HG02763 (cell line): ENCODE results near the gene AADAT.
"Not testable (repeated sequence)": the region's sequence is repeated elsewhere in the genome, so short reads cannot be mapped to it uniquely, and the experiment has no call there.

Source experiments
- ATAC-seq: cut with Tn5 transposase; IDR thresholded peaks from one replicate; pipeline ENCODE4 v1.9.1; 2021; ENCODE audit warnings: mild to moderate bottlenecking, moderate library complexity; ENCODE audit not compliant: unreplicated experiment

Gene AADAT

DNA sequence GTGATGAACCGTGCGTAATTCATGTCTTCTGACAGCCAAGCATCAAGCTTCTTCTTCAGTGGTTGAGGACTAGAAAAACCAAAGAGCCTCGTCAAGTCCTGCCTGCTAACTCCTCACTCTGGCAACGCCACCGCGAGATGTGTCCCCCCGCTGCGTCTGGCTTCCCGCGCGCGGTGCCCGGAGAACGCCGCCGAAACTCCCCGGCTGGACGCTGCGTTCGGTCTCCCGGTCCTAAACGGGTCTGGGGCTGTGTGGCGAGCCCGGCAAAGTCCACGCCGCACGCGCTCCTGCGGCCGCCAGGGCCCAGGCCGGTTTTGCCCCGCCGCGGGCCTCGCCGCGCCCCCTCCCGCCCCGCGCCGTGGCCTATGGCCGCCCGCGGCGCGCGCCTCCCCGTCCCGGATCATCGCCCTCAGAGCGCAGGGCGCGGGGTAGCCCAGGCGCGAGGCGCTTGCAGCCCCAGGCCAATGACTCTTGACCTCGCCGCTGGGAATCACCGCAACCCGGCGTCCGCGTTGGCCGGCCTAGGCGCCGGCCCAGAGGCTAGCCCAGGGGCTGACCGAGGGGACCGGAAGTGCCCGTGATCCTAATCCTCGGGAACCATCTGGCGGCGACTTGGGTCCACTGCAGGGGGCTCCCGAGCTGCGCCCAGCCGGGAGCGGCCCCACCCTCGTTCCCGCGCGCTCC lies at the start of gene AADAT:
Gene AADAT, minus strand, starts transcription at position 289 of the 684 bp plus-strand sequence. Its CDS starts 266 bp downstream, at position 23.
- ATAC-seq = peak; percentile 71

DNA sequence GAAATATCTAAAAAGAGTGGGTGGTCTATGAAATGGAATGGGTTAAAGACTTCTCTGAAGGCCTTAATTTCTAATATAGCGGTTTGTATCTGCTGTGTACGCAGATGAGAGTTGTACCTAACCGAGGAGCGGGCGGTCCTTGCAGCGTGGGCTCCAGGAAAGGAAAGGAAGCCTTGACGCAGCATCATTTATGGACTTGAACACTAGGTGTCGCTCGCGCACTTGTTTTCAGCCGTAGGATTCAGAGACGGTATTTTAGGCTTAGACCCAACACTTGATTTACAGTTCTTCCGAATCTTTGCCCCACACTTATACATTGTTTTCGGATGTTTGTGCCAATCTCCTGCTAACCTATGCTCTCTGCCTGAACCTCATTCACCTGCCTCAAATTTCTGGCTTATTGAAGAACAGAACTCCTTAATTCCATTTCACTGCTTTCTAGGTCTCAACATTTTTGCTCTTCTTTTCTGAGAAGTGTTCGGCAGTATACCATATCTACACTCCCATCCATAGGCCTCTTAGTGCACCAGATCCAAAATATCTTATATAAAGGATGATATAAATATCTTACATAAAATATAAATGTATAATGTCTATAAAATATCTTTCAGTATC lies 48.9 kb upstream of the AADAT start:
- ATAC-seq = peak; percentile 94

DNA sequence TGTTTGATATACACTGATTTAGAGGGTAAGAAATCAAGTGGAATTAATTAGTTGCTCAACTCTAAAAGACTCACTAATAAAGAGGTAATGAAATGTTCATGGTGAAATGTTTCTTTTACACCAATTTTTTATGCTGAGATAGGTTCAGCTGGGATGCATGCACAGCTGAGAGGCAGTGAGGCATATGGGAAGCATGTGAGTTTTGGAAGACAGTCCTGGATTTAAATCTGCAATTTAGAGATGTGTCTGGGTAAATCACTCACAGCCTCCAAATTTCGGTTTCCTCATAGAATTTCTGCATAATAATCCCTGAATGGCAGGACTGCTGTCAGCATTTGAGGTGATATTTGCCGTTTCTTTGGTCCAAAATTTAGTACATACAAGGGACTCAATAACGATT lies 48.2 kb upstream of the AADAT start:
- no peak for ATAC-seq

DNA sequence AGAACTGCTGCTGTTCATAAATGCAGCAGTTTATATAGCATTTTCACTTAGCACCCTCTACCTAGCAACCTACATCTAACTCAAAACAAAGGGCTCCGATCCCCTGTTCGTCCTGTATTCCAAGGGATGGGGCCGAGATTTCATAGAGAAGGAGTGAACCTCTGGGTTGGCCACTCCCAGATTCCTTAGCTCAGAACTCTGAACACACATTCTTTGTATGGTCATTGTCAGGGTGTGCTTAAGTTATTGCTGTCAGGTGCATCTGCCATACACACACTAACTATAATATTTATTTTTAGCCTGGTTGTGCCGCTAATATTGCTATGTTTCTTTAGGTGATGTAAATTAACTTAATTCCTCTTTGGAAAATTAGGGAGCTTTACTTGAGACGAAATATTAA lies 47.7 kb upstream of the AADAT start:
- no peak for ATAC-seq

DNA sequence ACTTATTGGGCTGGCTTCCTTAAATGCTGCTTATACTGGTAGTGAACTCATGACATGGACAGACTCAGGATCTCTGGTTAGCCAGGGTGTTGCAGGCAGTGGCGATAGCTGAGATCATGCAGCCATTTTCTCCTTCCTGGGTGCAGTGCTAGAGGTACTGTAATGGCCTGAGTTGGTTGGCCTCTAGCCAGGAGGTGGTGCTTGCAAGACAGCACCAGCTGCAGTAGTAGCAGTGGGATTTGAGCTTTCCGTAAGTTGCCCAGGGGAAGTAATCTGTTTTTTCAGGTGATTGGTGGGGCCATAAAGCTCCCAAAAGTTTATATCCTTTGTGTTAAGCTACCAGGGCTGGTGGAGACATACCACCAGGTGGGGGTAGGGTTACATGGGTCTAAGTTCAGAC lies 45.1 kb upstream of the AADAT start:
- ATAC-seq = no peak

DNA sequence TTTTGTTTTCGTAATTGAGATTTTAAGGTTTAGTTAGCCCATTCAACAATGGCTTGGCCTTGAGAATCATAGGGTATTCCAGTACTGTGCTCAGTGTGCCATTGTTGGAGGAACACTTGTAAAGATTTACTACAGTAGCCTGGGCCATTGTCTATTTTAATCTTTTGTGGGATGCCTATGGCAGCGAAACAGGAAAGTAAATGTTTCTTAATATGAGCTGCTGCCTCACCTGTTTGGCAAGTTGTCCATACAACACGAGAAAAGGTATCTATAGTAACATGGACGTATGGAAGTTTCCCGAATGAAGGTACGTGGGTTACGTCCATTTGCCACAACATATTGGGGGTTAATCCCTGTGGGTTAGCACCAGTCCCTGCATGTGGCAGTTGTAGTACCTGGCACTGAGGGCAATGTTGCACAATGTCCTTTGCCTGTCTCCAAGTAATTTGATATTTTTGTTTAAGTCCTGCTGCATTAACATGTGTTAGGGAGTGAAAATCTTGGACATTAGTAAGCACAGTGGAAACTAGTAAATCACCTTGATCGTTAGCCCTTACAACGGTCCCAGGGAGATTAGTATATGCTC lies 38.6 kb upstream of the AADAT start:
- no peak for ATAC-seq

DNA sequence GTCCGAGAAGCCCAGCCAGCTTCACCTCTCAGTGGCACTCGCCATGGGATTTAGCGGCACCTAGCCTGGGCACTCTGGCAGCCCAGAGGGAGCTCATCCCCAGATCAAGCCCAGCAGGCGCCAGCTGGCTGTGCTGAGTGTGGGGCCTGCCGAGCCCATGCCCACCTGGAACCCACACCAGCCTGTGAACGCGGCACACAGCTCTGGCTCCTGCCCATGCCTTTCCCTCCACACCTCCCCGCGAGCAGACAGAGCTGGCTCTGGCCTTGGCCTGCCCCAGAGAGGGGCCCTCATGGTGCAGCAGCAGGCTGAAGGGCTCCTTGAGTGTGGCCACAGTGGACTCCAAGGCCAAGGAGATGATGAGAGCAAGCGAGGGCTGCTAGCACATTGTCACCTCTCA lies 38.0 kb upstream of the AADAT start:
- no peak for ATAC-seq

DNA sequence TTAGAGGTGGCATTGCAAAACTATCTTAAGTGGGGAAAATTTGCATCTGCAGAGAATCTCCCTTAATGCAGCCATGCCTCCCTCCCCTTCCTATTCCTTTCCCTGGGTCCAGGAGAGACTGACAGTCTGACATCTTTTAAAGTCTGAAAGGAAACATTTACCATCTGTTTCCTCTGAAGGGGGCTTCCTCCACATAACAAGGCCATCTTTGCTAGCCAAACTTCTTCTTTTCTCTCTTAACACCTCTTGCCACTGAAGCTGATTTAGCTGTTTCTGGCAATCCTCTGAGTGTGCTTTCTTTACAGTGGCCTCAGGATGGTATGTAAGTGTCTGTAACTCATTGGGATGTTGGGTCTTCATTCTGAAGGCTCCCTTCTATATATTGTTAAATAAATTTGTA lies 34.6 kb upstream of the AADAT start:
- no peak for ATAC-seq

DNA sequence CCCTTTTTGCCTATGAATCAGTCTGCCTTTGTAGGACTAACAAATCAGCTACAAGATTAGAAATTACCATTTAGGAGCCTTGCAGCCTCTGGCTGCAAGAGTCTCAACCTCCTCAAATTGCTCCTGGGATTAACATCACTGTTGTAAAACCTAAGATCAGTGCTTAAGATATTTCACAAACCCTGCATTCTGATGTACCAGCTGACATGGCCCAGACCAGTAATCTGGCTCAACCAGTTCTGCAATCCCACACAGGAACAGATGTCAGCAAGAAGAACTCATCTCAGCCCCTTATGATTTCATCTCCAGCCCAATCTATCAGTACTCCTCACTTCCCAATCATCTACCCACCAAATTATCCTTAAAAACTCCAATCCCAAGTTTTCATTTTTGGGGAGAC lies 32.5 kb upstream of the AADAT start:
- ATAC-seq = no peak

DNA sequence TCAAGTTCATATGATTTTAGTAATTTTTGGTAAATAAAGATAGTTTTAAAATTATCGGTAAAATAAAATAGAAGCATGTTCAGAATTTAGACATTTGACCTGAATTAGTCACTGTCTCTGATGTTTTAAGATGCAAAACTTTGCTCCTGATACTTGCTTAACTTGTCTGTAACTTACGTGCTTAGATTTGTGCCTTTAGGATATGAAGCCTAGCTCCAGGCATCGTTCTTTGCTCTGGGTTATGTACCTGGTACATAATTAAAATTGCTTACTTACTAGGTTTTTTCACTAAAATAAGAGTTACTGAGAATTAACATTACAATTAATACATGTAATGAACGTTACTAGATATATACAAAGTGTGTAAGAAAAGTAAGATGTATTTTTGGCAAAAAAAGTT lies 24.9 kb upstream of the AADAT start:
- ATAC-seq = no peak

DNA sequence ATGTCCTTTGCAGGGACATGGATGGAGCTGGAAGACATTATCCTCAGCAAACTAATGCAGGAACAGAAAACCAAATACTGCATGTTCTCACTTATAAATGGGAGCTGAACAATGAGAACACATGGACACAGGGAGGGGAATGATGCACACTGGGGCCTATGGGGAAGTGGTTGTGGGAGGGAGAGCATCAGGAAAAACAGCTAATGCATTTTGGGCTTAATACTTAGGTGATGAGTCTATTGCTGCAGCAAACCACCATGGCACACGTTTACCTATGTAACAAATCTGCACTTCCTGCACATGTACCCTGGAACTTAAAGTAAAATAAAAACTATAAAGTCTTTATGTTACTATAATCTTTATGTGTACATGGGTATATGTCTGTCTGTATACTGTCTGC lies 24.4 kb upstream of the AADAT start:
- not testable (repeated sequence) for ATAC-seq

DNA sequence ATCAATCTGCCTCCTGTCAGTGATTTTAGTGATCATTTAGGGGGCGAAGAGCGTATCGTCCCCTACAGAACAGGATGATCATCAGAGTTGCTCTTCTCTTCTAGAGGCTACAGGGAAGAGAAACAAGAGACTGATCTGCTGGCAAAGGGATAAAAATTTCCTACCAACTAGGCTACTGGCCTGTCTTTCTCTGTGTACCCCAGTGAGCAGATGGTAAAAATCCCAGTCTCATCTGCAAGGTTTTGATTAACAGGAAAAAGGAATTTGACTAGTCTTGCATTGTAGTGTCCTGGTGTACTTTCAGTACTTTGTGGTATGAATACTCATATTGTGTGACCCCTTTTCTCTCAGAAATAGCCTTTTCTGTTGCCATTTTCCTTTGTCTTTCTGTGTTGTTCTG lies 21.8 kb upstream of the AADAT start:
- no peak for ATAC-seq

DNA sequence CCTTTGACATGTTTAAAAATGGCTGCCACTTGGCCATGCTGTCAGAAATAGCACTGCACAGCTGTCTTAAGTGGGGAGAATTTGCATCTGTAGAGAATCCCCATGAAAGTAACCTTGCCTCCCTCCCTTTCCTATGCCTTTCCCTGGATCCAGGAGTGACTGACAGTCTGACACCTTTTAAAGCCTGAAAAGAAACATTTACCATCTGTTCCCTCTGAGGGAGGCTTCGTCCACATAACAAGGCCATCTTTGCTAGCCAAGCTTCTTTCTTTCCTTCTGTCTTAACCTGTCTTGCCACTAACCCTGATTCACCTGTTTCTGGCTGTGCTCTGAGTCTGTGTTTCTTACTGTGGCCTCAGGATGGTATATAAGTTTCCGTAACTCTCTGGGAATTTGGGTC lies 21.3 kb upstream of the AADAT start:
- no peak for ATAC-seq

DNA sequence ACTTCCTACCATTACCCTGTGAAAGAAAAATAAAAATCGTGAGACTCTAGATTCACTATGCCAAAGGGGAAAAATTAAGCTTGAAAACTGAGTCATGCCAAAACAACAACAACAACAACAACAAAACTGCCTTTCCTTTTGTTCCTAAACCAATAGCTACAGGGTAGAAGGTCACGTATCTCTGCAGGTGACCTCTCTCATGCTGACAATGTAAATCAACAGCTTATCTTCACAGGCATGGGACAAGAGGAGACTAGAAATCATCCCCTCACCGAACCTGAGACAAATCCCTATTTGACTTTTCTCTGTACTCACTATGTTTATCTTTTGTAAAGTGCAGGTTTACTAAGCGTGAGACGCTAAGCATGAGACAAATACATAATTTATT lies 20.5 kb upstream of the AADAT start:
- ATAC-seq = no peak

DNA sequence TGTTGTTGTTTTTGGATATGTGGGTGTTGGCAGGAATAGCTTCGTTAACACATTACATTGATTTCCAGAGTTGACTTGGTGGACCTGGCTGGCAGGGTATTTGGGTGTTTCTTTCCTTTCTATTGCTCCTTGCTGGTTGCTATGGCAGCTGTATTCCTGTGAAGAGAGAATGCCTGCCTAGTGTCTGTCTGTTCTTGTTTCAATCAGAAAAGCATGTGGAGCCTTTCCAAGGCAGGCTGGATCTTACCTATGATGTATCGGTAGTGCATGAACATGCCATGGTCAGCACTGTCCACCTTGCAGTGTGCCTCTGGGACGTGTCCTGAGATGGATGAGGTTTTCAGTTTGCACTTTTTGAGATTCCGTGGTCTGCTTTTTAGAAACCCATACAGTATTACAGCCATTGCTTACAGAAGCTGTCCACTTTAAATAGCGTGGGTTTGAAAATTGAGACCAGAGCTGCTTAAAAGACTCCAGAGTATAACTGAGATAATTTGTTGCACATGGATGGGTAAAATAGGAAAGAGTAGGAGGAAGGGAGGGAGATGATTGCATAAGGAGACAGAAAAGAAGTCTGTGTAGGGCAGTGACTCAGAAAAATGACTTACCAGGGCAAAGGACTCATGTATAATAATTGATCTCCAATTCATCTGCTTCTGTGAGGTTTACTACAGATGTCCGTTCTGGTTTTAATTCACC lies 20.0 kb upstream of the AADAT start:
- no peak for ATAC-seq

DNA sequence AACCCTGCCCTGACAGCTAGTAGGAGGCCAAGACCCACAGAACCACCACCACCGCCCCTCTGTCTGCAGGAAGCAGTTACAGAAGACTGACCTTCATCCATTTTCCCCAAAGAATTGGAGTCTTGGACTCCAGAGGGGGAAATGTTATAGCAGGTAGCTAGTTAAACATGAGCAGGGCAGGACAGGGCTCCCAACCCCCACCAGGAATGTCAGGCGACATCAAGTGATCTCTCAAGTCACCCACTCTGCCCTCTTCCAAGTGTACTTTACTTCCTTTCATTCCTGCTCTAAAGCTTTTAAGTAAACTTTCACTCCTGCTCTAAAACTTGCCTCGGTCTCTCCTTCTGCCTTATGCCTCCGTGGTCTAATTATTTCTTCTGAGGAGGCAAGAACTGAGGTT lies 17.1 kb upstream of the AADAT start:
- ATAC-seq = no peak

DNA sequence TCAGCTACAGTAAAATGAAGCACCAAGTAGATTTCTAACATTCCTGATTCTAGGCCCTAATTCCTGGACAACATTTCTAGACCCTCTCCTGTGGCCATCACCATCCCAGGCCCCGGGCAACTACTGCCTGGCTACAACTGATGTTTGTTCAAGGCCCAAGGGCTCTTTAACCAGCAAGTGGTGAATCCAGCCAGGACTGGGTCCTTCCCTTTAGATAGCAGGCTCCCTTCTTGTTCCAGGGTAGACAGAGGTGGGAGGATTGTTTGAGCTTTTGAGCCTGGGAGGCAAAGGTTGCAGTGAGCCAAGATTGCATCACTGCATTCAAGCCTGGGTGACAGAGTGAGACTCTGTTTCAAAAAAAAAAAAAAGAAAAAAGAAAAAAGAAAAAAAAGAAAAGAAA lies 12.7 kb upstream of the AADAT start:
- no peak for ATAC-seq

DNA sequence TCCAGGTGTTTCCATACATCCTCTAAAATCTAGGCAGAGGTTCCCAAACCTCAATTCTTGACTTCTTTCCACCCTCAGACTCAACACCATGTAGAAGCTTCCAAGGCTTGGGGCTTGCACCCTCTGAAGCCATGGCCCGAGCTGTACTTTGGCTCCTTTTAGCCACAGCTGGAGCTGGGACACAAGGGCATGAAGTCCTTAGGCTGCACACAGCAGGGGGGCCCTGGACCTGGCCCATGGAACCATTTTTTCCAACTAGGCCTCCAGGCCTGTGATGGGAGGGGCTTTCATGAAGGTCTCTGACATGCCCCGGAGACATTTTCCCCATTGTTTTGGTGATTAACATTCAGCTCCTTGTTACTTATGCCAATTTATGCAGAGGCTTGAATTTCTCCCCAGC lies 8.4 kb upstream of the AADAT start:
- not testable (repeated sequence) for ATAC-seq

DNA sequence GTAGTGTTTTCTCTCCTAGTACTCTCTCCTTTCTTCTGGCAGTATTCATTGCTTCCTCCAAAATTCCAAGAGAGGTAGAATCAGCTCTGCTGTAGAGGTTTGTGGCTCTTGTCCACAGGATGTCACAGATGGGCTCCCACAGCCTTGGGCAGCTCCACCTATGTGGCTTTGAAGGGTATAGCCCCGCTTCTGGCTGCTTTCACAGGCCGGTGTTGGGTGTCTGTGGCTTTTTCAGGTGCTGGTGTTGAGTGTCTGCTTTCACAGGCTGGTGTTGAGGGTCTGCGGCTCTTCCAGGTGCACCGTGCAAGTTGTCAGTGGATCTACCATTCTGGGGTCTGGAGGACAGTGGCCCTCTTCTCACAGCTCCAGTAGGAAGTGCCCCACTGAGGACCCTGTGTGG lies 7.9 kb upstream of the AADAT start:
- ATAC-seq = no peak

DNA sequence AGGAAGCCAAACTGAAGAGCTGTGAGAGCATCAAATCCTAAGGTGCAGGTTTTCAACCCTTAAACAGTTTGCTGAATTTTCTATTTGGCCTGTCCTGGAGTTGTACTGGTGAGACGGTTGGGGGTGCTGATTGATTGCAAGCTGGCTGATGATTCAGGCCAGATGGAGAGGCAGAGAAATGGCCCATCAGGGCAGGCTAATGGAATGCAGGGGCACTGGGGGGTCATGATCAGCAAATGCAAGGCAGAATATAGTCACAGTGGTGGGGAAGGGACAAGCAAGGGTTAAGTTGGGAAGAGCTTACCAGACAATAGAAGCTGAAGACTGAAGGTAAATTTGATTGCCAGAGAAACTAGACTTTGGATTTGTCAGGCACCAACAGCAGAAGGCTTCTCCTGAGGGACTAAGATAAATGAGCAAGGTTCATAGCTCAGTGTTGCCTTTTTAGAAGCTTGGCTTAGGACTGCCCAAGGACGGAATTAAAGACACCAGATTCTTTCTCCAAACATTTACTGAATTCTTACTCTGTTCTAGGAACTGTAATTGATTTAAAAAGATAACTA lies 4.3 kb upstream of the AADAT start:
- no peak for ATAC-seq

DNA sequence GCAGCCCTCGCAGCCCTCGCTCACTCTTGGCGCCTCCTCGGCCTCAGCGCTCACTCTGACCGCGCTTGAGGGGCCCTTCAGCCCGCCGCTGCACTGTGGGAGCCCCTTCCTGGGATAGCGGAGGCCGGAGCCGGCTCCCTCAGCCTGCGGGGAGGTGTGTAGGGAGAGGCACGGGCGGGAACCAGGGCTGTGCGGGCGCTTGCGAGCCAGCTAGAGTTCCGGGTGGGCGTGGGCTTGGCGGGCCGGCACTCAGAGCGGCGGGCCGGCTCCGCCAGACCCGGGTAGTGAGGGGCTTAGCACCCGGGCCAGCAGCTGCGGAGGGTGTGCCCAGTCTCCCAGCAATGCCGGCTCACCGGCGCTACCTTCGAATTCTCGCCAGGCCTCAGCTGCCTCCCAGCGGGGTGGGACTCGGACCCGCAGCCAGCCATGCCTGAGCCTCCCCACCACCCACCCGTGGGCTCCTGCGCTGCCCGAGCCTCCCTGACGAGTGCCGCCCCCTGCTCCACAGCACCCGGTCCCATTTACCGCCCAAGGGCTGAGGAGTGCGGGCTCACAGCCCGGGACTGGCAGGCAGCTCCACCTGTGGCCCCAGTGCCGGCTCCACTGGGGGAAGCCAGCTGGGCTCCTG lies 1.4 kb upstream of the AADAT start:
- ATAC-seq = no peak
